Right lung (tissue), 5 donors: ENCODE measurements around the gene TMEM59. TPM values are rescaled to one million over a fixed set of nuclear protein-coding genes. Genes with fewer than 3 reads are reported as not detected.
A peak's percentile ranks its signal among the peaks of the same experiment; 100 is the strongest.

ENCODE experiments used
- DNase-seq, 2 donors: peaks; one replicate each; pipeline ENCODE4 v3.0.0-alpha.2; 2013
- polyA plus RNA-seq, 5 donors: library from polyadenylated mRNA; unstranded; fragments of 120-200 nt; gene quantifications; one replicate each; pipeline versions ENCODE4 v1.2.1 to v1.2.3, GENCODE V29; 2013; ENCODE audit warnings: inconsistent platforms in 1 of 5, low replicate concordance in 1 of 5; ENCODE audit not compliant: insufficient read length in 5 of 5, insufficient read depth in 1 of 5

Gene TMEM59
- polyA plus RNA-seq, 5 donors: 257 to 347 (median 298) TPM

- DNase-seq: no peak
Observed at GRCh38 chr1:53986458-53986857, 66.5 kb downstream of the TMEM59 start.

- DNase-seq: no peak
Observed at GRCh38 chr1:53984726-53985125, 68.3 kb downstream of the TMEM59 start.

- no peak for DNase-seq
Observed at GRCh38 chr1:53982763-53983104, 70.3 kb downstream of the TMEM59 start.

GRCh38 chr1:53982034-53982762, 70.8 kb downstream of the TMEM59 start:
- DNase-seq: peak; percentile 24 to 40

- no peak for DNase-seq
Observed at GRCh38 chr1:53981220-53981619, 71.8 kb downstream of the TMEM59 start.

- no peak for DNase-seq
Observed at GRCh38 chr1:53979712-53980450, 73.1 kb downstream of the TMEM59 start.

Other genes with a start within 250 kb of the TMEM59 start
- gene NDC1, start 214.9 kb downstream of the TMEM59 start, polyA plus RNA-seq: 10 to 100 TPM; 17.1 to 31.3 (median 22.1) TPM
- gene YIPF1, start 163.4 kb downstream of the TMEM59 start, polyA plus RNA-seq: 10 to 100 TPM; 25.5 to 28.3 (median 26.7) TPM
- gene DIO1, start 159.0 kb downstream of the TMEM59 start, polyA plus RNA-seq: under 1 TPM; 0.39 to 0.95 (median 0.77) TPM
- gene IFT25, start 107.5 kb downstream of the TMEM59 start, polyA plus RNA-seq: 10 to 100 TPM; 46.0 to 75.0 (median 53.2) TPM
- 10 to 100 TPM; 31.5 to 38.9 (median 35.1) TPM for gene LRRC42, start 106.9 kb downstream of the TMEM59 start, polyA plus RNA-seq
- 1 to 10 TPM in 4 of 5 donors, under 1 TPM in 1; 0.67 to 8.2 (median 4.0) TPM for gene LDLRAD1, start 35.0 kb downstream of the TMEM59 start, polyA plus RNA-seq
- gene TCEANC2, start 404 bp upstream of the TMEM59 start, polyA plus RNA-seq: 10 to 100 TPM in 4 of 5 donors, 1 to 10 TPM in 1; 8.5 to 13.0 (median 11.9) TPM
- under 1 TPM in 1 of 5 donors, not detected in 4; 0.06 TPM for gene CDCP2, start 99.8 kb upstream of the TMEM59 start, polyA plus RNA-seq
- 10 to 100 TPM in 3 of 5 donors, 1 to 10 TPM in 2; 8.7 to 12.7 (median 10.5) TPM for gene CYB5RL, start 146.8 kb upstream of the TMEM59 start, polyA plus RNA-seq
- gene MRPL37, start 147.0 kb upstream of the TMEM59 start, polyA plus RNA-seq: 10 to 100 TPM; 56.6 to 67.0 (median 61.2) TPM